Neural progenitor cell (in vitro differentiated cells): ENCODE data around the gene FBXW7. TPM values are rescaled to one million over a fixed set of nuclear protein-coding genes. Genes with fewer than 3 reads are reported as not detected.
A peak's percentile ranks its signal among the peaks of the same experiment; 100 is the strongest.

ENCODE experiments used
- DNase-seq: peaks from one replicate; pipeline ENCODE4 v3.0.0-alpha.2; 2016; ENCODE audit warnings: low spot score
- H2AFZ ChIP-seq: fragments of 200-600 bp; sonication (generic); replicated peaks from 2 replicates; pipeline ENCODE4 v1.6.1; 2016; ENCODE audit warnings: antibody characterized with exemption
- H3F3A ChIP-seq: fragments of 200-600 bp; sonication (generic); 2 replicates; pipeline ENCODE4 v1.6.1; 2016; ENCODE audit warnings: antibody characterized with exemption, low read depth
- H3K27ac ChIP-seq: fragments of 200-600 bp; sonication (generic); 2 replicates; pipeline ENCODE4 v1.5.1; 2016; ENCODE audit warnings: mild to moderate bottlenecking
- H3K27me3 ChIP-seq: fragments of 200-600 bp; sonication (generic); 2 replicates; pipeline ENCODE4 v1.6.1; 2016; ENCODE audit warnings: mild to moderate bottlenecking, moderate library complexity
- H3K36me3 ChIP-seq: fragments of 200-600 bp; sonication (generic); 2 replicates; pipeline ENCODE4 v1.5.1; 2016
- H3K4me1 ChIP-seq: fragments of 200-600 bp; sonication (generic); 2 replicates; pipeline ENCODE4 v1.6.1; 2016; ENCODE audit warnings: mixed run types
- H3K4me2 ChIP-seq: fragments of 200-600 bp; sonication (generic); 2 replicates; pipeline ENCODE4 v1.6.1; 2016
- H3K4me3 ChIP-seq: fragments of 200-600 bp; sonication (generic); 2 replicates; pipeline ENCODE4 v1.5.1; 2016
- H3K79me2 ChIP-seq: fragments of 200-600 bp; sonication (generic); 2 replicates; pipeline ENCODE4 v1.6.1; 2016; ENCODE audit warnings: low read depth
- H3K9ac ChIP-seq: fragments of 200-600 bp; sonication (generic); 2 replicates; pipeline ENCODE4 v1.6.1; 2016
- H3K9me3 ChIP-seq: fragments of 200-600 bp; sonication (generic); 2 replicates; pipeline ENCODE4 v1.5.1; 2016; ENCODE audit warnings: low read depth
- H4K20me1 ChIP-seq: fragments of 200-600 bp; sonication (generic); 2 replicates; pipeline ENCODE4 v1.6.1; 2016; ENCODE audit warnings: low read depth
- H3K27ac Mint-ChIP-seq: 3 replicates; pipeline ENCODE4 v1.8.0; 2021; ENCODE audit warnings: mixed read lengths
- H3K27me3 Mint-ChIP-seq: 2 replicates; pipeline ENCODE4 v1.8.0; 2022; ENCODE audit warnings: low read depth, mild to moderate bottlenecking, inconsistent platforms, moderate library complexity, mixed read lengths; ENCODE audit not compliant: insufficient read depth
- H3K36me3 Mint-ChIP-seq: 3 replicates; pipeline ENCODE4 v1.8.0; 2021; ENCODE audit warnings: mixed read lengths
- H3K4me1 Mint-ChIP-seq: 3 replicates; pipeline ENCODE4 v1.8.0; 2021; ENCODE audit warnings: mixed read lengths
- H3K4me3 Mint-ChIP-seq: 3 replicates; pipeline ENCODE4 v1.8.0; 2021; ENCODE audit warnings: mild to moderate bottlenecking, moderate library complexity, mixed read lengths
- H3K9me3 Mint-ChIP-seq: 3 replicates; pipeline ENCODE4 v1.8.0; 2020; ENCODE audit warnings: mixed read lengths
- EZH2 ChIP-seq: fragments of 200-600 bp; sonication (generic); IDR thresholded peaks from 2 replicates; pipeline ENCODE4 v1.6.1; 2017; ENCODE audit warnings: antibody characterized with exemption, mild to moderate bottlenecking, moderate library complexity
- EZH2phosphoT487 ChIP-seq: fragments of 200-600 bp; sonication (generic); IDR thresholded peaks from 2 replicates; pipeline ENCODE4 v1.6.1; 2017; ENCODE audit warnings: antibody characterized with exemption
- total RNA-seq: library from RNA; depleted of rRNA; stranded (reverse); fragments of >200 nt; gene quantifications from 2 replicates; pipeline ENCODE4 v1.2.3, GENCODE V29; 2015; ENCODE audit warnings: low replicate concordance
- TF ChIP-seq, protein P1 (sequence below): fragments of 200-600 bp; sonication (generic); IDR thresholded peaks from 2 replicates; pipeline ENCODE4 v1.5.1; 2017; ENCODE audit warnings: antibody characterized with exemption, mild to moderate bottlenecking

FBXW7 gene, protein sequence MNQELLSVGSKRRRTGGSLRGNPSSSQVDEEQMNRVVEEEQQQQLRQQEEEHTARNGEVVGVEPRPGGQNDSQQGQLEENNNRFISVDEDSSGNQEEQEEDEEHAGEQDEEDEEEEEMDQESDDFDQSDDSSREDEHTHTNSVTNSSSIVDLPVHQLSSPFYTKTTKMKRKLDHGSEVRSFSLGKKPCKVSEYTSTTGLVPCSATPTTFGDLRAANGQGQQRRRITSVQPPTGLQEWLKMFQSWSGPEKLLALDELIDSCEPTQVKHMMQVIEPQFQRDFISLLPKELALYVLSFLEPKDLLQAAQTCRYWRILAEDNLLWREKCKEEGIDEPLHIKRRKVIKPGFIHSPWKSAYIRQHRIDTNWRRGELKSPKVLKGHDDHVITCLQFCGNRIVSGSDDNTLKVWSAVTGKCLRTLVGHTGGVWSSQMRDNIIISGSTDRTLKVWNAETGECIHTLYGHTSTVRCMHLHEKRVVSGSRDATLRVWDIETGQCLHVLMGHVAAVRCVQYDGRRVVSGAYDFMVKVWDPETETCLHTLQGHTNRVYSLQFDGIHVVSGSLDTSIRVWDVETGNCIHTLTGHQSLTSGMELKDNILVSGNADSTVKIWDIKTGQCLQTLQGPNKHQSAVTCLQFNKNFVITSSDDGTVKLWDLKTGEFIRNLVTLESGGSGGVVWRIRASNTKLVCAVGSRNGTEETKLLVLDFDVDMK
- 43.9 TPM in 2 replicates for total RNA-seq

DNA sequence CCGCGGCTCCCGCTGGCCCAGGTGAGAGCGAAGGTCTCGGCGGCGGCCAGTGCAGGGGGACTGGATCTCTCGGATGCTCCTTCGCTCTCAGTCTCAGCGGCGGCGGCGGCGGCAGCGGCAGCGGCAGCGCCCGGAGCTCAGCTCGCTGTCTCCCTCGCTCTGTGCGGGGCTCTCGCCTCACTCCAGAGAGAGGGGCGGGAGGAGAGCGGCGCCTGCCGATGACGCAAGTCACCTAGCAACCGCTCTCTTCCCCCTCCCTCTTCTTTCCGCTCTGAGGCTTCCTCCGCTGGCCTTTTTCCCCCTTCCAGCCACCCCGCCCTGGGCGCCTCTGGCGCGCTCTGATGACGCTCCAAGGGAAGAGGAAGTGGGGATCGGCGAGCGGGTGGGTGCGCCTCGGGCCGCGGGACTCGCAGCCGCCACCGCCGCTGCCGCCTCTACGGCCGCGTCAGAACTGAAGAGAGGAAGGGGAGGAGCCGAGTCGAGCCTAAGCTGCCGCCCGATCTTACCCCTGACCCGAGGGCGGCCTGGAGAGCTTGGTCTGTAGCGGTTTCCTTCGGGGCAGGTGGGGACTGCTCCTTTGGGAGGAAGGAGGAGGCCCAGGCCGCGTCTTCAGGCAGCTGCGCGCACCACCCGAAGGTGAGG is at the start of gene FBXW7:
Gene FBXW7, minus strand, starts transcription at position 190 of the 642 bp plus-strand sequence. CDS start 124,289 bp downstream, outside the sequence.
- Histone ChIP-seq H3K4me1 (peaks cover 43% of the 10 kb centered on the region), H3K9ac (peak within 1 kb of the TSS; percentile 82), H2AFZ (peak within 1 kb of the TSS; percentile 95), H3K4me3 (peak within 1 kb of the TSS; percentile 95), H3K79me2 (peaks cover 85% of the 10 kb centered on the region), H3F3A (peaks cover 21% of the 10 kb centered on the region), H3K36me3 (no peaks in the 10 kb centered on the region), H3K27ac (peak within 1 kb of the TSS; percentile 96), H4K20me1 (peaks cover 42% of the 10 kb centered on the region), H3K9me3 (no peaks in the 10 kb centered on the region), H3K27me3 (no peaks in the 10 kb centered on the region), H3K4me2 (peak within 1 kb of the TSS; percentile 95)
- H3K27ac Mint-ChIP-seq, result peak within 1 kb of the TSS; percentile 86
- peak; percentile 99 for DNase-seq
- H3K36me3 Mint-ChIP-seq, result peaks cover 6% of the 10 kb centered on the region
- H3K4me1 Mint-ChIP-seq, result peaks cover 43% of the 10 kb centered on the region
- peak within 1 kb of the TSS; percentile 97 for H3K4me3 Mint-ChIP-seq
- H3K27me3 Mint-ChIP-seq, result no peaks in the 10 kb centered on the region
- TF ChIP-seq, protein P1, sequence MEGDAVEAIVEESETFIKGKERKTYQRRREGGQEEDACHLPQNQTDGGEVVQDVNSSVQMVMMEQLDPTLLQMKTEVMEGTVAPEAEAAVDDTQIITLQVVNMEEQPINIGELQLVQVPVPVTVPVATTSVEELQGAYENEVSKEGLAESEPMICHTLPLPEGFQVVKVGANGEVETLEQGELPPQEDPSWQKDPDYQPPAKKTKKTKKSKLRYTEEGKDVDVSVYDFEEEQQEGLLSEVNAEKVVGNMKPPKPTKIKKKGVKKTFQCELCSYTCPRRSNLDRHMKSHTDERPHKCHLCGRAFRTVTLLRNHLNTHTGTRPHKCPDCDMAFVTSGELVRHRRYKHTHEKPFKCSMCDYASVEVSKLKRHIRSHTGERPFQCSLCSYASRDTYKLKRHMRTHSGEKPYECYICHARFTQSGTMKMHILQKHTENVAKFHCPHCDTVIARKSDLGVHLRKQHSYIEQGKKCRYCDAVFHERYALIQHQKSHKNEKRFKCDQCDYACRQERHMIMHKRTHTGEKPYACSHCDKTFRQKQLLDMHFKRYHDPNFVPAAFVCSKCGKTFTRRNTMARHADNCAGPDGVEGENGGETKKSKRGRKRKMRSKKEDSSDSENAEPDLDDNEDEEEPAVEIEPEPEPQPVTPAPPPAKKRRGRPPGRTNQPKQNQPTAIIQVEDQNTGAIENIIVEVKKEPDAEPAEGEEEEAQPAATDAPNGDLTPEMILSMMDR, result no peak
- TF ChIP-seq EZH2phosphoT487, result no peak
- TF ChIP-seq EZH2, result no peak
- H3K9me3 Mint-ChIP-seq, result no peaks in the 10 kb centered on the region

DNA sequence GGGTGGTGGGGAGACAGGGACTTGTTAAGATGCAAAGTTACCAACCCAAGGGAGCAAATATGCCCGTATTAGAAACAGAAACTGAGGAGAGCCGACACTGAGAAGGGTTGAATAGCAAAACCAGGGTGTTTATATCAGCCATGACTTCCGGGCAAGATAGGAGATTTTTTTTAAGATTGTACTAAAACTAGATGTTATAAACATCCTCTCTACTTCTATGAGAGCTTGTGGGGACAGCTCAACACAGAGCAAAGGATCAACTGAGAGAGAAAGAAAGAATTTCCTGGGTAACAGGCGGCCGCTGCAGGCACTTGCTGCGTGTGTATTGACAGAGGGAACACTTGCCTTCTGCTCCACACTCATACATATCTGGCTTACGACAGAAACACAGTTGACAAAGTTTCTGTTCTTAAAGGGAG is 49.1 kb upstream of the FBXW7 start:
- DNase-seq, result no peak
- Mint-ChIP-seq H3K36me3 (no peaks in the 10 kb centered on the region), H3K4me1 (peaks cover 13% of the 10 kb centered on the region), H3K9me3 (no peaks in the 10 kb centered on the region), H3K27ac (no peak overlapping the region), H3K27me3 (peaks cover 4% of the 10 kb centered on the region), H3K4me3 (no peak overlapping the region)
- H3K36me3 ChIP-seq, result no peaks in the 10 kb centered on the region
- no peaks in the 10 kb centered on the region for H4K20me1 ChIP-seq
- no peak overlapping the region for H3K4me2 ChIP-seq
- no peaks in the 10 kb centered on the region for H3F3A ChIP-seq
- TF ChIP-seq EZH2phosphoT487 (no peak), EZH2 (no peak)
- TF ChIP-seq, protein P1, result no peak
- H3K9me3 ChIP-seq, result no peaks in the 10 kb centered on the region
- H3K27ac ChIP-seq, result no peak overlapping the region
- no peaks in the 10 kb centered on the region for H3K79me2 ChIP-seq
- no peaks in the 10 kb centered on the region for H3K4me1 ChIP-seq
- no peaks in the 10 kb centered on the region for H3K27me3 ChIP-seq
- H2AFZ ChIP-seq, result peak overlapping the region; percentile 44
- H3K4me3 ChIP-seq, result no peak overlapping the region
- H3K9ac ChIP-seq, result no peak overlapping the region

DNA sequence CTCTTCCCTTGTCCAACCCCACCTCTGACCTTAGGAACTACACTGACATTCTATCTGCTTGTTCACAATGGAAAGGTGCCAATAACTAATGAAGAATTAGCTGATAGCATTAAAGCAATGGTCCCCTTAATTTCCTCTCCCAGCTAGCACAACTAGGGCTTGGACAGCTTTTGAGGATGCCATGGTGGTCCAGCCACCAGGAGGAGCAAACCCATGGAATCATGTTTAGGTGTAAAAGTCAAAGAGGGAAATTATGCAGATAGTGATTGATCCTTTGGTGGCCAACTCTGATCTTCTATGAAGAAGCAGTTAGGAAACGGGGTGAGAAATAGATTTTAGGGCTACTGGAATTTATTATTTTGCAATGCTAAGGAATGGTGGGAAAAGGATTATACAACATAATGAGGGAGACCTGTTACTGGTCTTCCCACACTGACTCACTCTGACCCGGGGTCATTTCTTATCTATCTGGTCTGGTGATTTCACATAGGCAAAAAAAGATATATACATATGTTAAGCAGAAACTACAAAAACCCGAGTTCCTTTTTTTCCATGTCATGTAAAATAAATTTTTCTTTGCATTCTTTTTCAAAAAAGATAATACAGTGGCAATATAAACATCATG is 45.8 kb upstream of the FBXW7 start:
- H3K79me2 ChIP-seq, result no peaks in the 10 kb centered on the region

More for the DNA sequence above, 45.8 kb upstream of the FBXW7 start:
- no peaks in the 10 kb centered on the region for H3K4me1 ChIP-seq
- H3K4me2 ChIP-seq, result no peak overlapping the region
- no peaks in the 10 kb centered on the region for H4K20me1 ChIP-seq
- no peak overlapping the region for H3K27ac ChIP-seq
- H3K27ac Mint-ChIP-seq, result no peak overlapping the region
- DNase-seq, result no peak
- no peak overlapping the region for H3K4me3 Mint-ChIP-seq
- H3K36me3 ChIP-seq, result no peaks in the 10 kb centered on the region
- TF ChIP-seq EZH2 (no peak), EZH2phosphoT487 (no peak)
- TF ChIP-seq, protein P1, result peak; percentile 44
- no peak overlapping the region for H3K9ac ChIP-seq
- no peaks in the 10 kb centered on the region for H3K27me3 ChIP-seq
- H3K9me3 Mint-ChIP-seq, result no peaks in the 10 kb centered on the region
- peaks cover 12% of the 10 kb centered on the region for H3K4me1 Mint-ChIP-seq
- no peak overlapping the region for H3K4me3 ChIP-seq
- H3K27me3 Mint-ChIP-seq, result no peaks in the 10 kb centered on the region
- H3K36me3 Mint-ChIP-seq, result no peaks in the 10 kb centered on the region
- no peaks in the 10 kb centered on the region for H3K9me3 ChIP-seq
- no peak overlapping the region for H2AFZ ChIP-seq
- no peaks in the 10 kb centered on the region for H3F3A ChIP-seq
